Calu3 (cell line): ENCODE results near the gene CSTB. TPM values are rescaled to one million over a fixed set of nuclear protein-coding genes. Genes with fewer than 3 reads are reported as not detected.
A peak's percentile ranks its signal among the peaks of the same experiment; 100 is the strongest.

ENCODE experiments used
- BruUV-seq: library from RNA; stranded (reverse); fragments of 400-500 nt; replicated peaks from 2 replicates; lab custom pipeline; 2021; lab: Mats Ljungman, UMichigan
- CTCF ChIA-PET: fragments of 300-600 bp; sonication (Branson Sonifier 250); formaldehyde crosslinking; loops from one replicate; lab custom pipeline; 2022; ENCODE audit warnings: antibody characterized with exemption; lab: Charles Lee
- DNase-seq: peaks from one replicate; pipeline ENCODE4 v3.0.0; 2022
- H3K27ac Mint-ChIP-seq: one replicate; pipeline ENCODE4 v1.8.0; 2022; ENCODE audit warnings: mixed read lengths; ENCODE audit not compliant: unreplicated experiment
- H3K27me3 Mint-ChIP-seq: one replicate; pipeline ENCODE4 v1.8.0; 2022; ENCODE audit warnings: mixed read lengths; ENCODE audit not compliant: unreplicated experiment
- H3K36me3 Mint-ChIP-seq: one replicate; pipeline ENCODE4 v1.8.0; 2022; ENCODE audit warnings: mild to moderate bottlenecking, moderate library complexity, mixed read lengths; ENCODE audit not compliant: insufficient read depth, unreplicated experiment
- H3K4me1 Mint-ChIP-seq: one replicate; pipeline ENCODE4 v1.8.0; 2022; ENCODE audit warnings: mild to moderate bottlenecking, low read depth, mixed read lengths; ENCODE audit not compliant: unreplicated experiment
- H3K4me3 Mint-ChIP-seq: one replicate; pipeline ENCODE4 v1.8.0; 2022; ENCODE audit warnings: mild to moderate bottlenecking, low read depth, moderate library complexity, mixed read lengths; ENCODE audit not compliant: unreplicated experiment
- H3K9me3 Mint-ChIP-seq: one replicate; pipeline ENCODE4 v1.8.0; 2022; ENCODE audit warnings: low read depth, mixed read lengths; ENCODE audit not compliant: unreplicated experiment
- intact Hi-C: fragments of 100-400 bp; cut with micrococcal nuclease; formaldehyde crosslinking; loops from one replicate; pipeline ENCODE4 v1.10.0; 2022; ENCODE audit not compliant: unreplicated experiment
- total RNA-seq: library from RNA; stranded (reverse); gene quantifications from 2 replicates; pipeline ENCODE4 v1.2.3, GENCODE V29; 2022
- TF ChIP-seq, protein P1 (sequence below): fragments of 200-600 bp; IDR thresholded peaks from one replicate; pipeline ENCODE4 v1.8.0; 2022; ENCODE audit warnings: antibody characterized with exemption; ENCODE audit not compliant: unreplicated experiment

The CSTB gene
- total RNA-seq, 1 experiment from 2014 or later = 105 TPM

- TF ChIP-seq, protein P1, sequence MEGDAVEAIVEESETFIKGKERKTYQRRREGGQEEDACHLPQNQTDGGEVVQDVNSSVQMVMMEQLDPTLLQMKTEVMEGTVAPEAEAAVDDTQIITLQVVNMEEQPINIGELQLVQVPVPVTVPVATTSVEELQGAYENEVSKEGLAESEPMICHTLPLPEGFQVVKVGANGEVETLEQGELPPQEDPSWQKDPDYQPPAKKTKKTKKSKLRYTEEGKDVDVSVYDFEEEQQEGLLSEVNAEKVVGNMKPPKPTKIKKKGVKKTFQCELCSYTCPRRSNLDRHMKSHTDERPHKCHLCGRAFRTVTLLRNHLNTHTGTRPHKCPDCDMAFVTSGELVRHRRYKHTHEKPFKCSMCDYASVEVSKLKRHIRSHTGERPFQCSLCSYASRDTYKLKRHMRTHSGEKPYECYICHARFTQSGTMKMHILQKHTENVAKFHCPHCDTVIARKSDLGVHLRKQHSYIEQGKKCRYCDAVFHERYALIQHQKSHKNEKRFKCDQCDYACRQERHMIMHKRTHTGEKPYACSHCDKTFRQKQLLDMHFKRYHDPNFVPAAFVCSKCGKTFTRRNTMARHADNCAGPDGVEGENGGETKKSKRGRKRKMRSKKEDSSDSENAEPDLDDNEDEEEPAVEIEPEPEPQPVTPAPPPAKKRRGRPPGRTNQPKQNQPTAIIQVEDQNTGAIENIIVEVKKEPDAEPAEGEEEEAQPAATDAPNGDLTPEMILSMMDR = no peak
- no peak overlapping the region for H3K27ac Mint-ChIP-seq
- BruUV-seq = no TSS peak
- no peaks in the 10 kb centered on the region for H3K9me3 Mint-ChIP-seq
- intact Hi-C loops = no loop called here
- H3K4me1 Mint-ChIP-seq = no peaks in the 10 kb centered on the region
- no peak for DNase-seq
- peaks cover 61% of the 10 kb centered on the region for H3K36me3 Mint-ChIP-seq
- H3K4me3 Mint-ChIP-seq = no peak overlapping the region
- no peaks in the 10 kb centered on the region for H3K27me3 Mint-ChIP-seq
- CTCF ChIA-PET = no interaction called here
Measured at GRCh38 chr21:43743947-43744346, 32.2 kb downstream of the CSTB start.

- H3K27ac Mint-ChIP-seq = no peak overlapping the region
- no peaks in the 10 kb centered on the region for H3K27me3 Mint-ChIP-seq
- intact Hi-C loops = no loop called here
- no peak for DNase-seq
- no TSS peak for BruUV-seq
- TF ChIP-seq, protein P1 = no peak
- no peaks in the 10 kb centered on the region for H3K9me3 Mint-ChIP-seq
- H3K4me3 Mint-ChIP-seq = no peak overlapping the region
- CTCF ChIA-PET = interaction anchor here (1.2 kb wide), 1 partner anchor 13 kb away, joined by 8 read pairs; no protein-coding TSS in a partner anchor
- peaks cover 48% of the 10 kb centered on the region for H3K36me3 Mint-ChIP-seq
- no peaks in the 10 kb centered on the region for H3K4me1 Mint-ChIP-seq
Measured at GRCh38 chr21:43741423-43742096, 34.5 kb downstream of the CSTB start.

GRCh38 chr21:43740497-43741156, 35.5 kb downstream of the CSTB start:
- no peaks in the 10 kb centered on the region for H3K9me3 Mint-ChIP-seq
- H3K4me3 Mint-ChIP-seq = peak overlapping the region; percentile 18
- H3K4me1 Mint-ChIP-seq = no peaks in the 10 kb centered on the region
- intact Hi-C loops = no loop called here
- H3K27ac Mint-ChIP-seq = peak overlapping the region; percentile 69
- CTCF ChIA-PET = interaction anchor here (0.8 to 1.2 kb wide), 2 partner anchors 12 to 395 kb away, joined by 4 to 8 read pairs; no protein-coding TSS in a partner anchor
- peak; percentile 75 for DNase-seq
- no TSS peak for BruUV-seq
- no peaks in the 10 kb centered on the region for H3K27me3 Mint-ChIP-seq
- TF ChIP-seq, protein P1 = no peak
- peaks cover 55% of the 10 kb centered on the region for H3K36me3 Mint-ChIP-seq

DNA sequence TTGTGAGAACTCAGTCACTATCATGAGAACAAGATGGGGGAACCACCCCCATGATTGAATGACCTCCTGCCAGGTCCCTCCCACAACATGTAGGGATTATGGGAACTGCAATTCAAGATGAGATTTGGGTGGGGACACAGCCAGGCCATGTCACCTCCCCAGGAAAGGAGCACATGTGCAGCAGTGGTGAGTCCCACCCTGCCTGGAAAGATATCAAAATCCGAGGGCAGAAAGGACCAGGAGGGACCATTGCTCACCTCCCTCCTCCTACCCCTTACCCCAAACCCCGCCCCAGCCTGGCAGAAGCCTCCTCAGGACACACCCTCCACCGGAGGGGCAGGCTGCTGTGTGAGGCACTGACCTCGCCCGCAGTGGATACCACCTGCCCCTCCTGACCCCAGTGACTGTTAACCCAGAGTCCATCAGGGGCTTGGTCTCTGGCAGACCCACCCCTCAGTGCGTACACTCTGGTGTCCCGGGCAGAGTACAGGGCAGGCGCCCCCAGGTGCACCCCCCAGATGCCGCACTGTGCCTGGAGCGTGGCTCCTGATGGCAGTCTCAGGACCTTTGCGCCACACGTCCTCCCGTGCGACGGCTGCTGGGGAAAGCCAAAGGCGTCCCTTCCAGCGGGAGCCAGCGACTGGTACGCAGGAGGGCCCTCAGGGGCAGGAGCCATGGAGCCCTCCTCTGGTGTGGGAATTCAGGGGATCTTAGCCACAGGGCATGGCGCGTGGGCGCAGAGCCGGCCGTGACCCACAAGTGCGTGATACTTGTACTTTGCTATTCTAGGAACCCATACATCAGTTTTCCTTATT, 36.3 kb downstream of the CSTB start:
- Mint-ChIP-seq H3K4me3 (no peak overlapping the region), H3K27ac (peak overlapping the region; percentile 69), H3K27me3 (no peaks in the 10 kb centered on the region), H3K9me3 (no peaks in the 10 kb centered on the region), H3K4me1 (no peaks in the 10 kb centered on the region), H3K36me3 (peaks cover 48% of the 10 kb centered on the region)
- DNase-seq = no peak
- no TSS peak for BruUV-seq
- TF ChIP-seq, protein P1 = no peak
- intact Hi-C loops = no loop called here
- CTCF ChIA-PET = interaction anchor here (0.8 to 1.2 kb wide), 2 partner anchors 11 to 395 kb away, joined by 4 to 8 read pairs; no protein-coding TSS in a partner anchor
